Ishikawa (cell line): ENCODE data around the gene CPED1.

Experiments used
- CEBPB ChIP-seq: IDR thresholded peaks from 2 replicates; pipeline ENCODE4 v1.6.1; 2012
- CREB1 ChIP-seq: IDR thresholded peaks from 2 replicates; pipeline ENCODE4 v1.6.1; 2012; ENCODE audit warnings: low read depth
- EGR1 ChIP-seq: IDR thresholded peaks from 2 replicates; pipeline ENCODE4 v1.6.1; 2012
- EP300 ChIP-seq: IDR thresholded peaks from 2 replicates; pipeline ENCODE4 v1.6.1; 2012; ENCODE audit warnings: borderline replicate concordance
- FOXM1 ChIP-seq: IDR thresholded peaks from 2 replicates; pipeline ENCODE4 v1.6.1; 2012; ENCODE audit warnings: low read depth, borderline replicate concordance
- NFIC ChIP-seq: IDR thresholded peaks from 2 replicates; pipeline ENCODE4 v1.6.1; 2012
- RAD21 ChIP-seq: IDR thresholded peaks from 2 replicates; pipeline ENCODE4 v1.6.1; 2012; ENCODE audit warnings: low read depth
- REST ChIP-seq: IDR thresholded peaks from 2 replicates; pipeline ENCODE4 v1.6.1; 2012; ENCODE audit warnings: low read depth, mild to moderate bottlenecking
- TAF1 ChIP-seq: IDR thresholded peaks from 2 replicates; pipeline ENCODE4 v1.6.1; 2012; ENCODE audit warnings: low read depth, mild to moderate bottlenecking
- TCF12 ChIP-seq: IDR thresholded peaks from 2 replicates; pipeline ENCODE4 v1.6.1; 2012; ENCODE audit warnings: low read depth
- TEAD4 ChIP-seq: IDR thresholded peaks from 2 replicates; pipeline ENCODE4 v1.6.1; 2012
- YY1 ChIP-seq: IDR thresholded peaks from 2 replicates; pipeline ENCODE4 v1.6.1; 2012; ENCODE audit warnings: low read depth
- ZBTB7A ChIP-seq: IDR thresholded peaks from 2 replicates; pipeline ENCODE4 v1.6.1; 2012; ENCODE audit warnings: low read depth
- TF ChIP-seq, protein P1 (sequence below): IDR thresholded peaks from 2 replicates; pipeline ENCODE4 v1.6.1; 2012
- TF ChIP-seq, protein P2 (sequence below): IDR thresholded peaks from 2 replicates; pipeline ENCODE4 v1.6.1; 2012

Gene CPED1

DNA sequence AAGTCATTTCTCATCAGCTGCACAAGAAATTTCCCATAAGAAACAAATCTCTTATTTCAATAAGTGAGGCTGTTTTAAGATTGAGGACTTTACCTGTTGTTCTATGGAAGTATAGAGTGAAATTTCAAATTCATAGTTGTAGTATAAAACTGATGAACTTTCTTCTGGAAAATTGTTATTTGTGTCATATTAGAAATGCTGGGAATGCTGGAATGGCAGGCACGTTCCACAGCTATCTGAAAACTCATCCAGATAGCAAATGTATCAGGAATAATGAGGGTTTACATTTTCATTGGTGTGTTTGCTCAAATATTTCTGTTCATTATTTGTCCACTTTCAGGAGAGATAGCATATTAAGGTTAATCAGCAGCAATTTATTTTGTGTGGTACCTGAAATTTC lies 40.8 kb downstream of the CPED1 start:
- TF ChIP-seq TCF12 = no peak
- TF ChIP-seq EGR1 = no peak
- TF ChIP-seq CREB1 = no peak

DNA sequence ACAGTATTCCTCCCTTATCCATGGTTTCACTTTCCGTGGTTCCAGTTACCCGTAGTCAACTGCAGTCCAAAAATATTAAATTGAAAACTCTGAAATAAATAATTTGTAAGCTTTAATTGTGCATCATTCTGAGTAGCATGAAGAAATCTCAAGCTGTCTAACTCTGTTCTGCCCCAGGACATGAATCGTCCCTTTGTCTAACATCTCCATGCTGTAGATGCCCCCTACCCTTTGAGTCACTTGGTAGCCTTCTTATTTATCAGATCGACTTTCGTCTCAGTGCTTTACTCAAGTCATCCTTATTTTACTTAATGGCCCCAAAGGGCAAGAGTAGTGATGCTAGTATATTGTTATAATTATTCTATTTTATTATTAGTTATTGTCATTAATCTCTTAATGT lies 41.8 kb downstream of the CPED1 start:
- TF ChIP-seq EGR1 (no peak), ZBTB7A (no peak), CEBPB (no peak), RAD21 (no peak), EP300 (no peak), TAF1 (no peak), YY1 (no peak), NFIC (no peak), REST (no peak), TEAD4 (no peak), CREB1 (no peak), FOXM1 (no peak), TCF12 (no peak)
- TF ChIP-seq, protein P1, sequence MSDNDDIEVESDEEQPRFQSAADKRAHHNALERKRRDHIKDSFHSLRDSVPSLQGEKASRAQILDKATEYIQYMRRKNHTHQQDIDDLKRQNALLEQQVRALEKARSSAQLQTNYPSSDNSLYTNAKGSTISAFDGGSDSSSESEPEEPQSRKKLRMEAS = no peak
- TF ChIP-seq, protein P2, sequence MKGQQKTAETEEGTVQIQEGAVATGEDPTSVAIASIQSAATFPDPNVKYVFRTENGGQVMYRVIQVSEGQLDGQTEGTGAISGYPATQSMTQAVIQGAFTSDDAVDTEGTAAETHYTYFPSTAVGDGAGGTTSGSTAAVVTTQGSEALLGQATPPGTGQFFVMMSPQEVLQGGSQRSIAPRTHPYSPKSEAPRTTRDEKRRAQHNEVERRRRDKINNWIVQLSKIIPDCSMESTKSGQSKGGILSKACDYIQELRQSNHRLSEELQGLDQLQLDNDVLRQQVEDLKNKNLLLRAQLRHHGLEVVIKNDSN = no peak

DNA sequence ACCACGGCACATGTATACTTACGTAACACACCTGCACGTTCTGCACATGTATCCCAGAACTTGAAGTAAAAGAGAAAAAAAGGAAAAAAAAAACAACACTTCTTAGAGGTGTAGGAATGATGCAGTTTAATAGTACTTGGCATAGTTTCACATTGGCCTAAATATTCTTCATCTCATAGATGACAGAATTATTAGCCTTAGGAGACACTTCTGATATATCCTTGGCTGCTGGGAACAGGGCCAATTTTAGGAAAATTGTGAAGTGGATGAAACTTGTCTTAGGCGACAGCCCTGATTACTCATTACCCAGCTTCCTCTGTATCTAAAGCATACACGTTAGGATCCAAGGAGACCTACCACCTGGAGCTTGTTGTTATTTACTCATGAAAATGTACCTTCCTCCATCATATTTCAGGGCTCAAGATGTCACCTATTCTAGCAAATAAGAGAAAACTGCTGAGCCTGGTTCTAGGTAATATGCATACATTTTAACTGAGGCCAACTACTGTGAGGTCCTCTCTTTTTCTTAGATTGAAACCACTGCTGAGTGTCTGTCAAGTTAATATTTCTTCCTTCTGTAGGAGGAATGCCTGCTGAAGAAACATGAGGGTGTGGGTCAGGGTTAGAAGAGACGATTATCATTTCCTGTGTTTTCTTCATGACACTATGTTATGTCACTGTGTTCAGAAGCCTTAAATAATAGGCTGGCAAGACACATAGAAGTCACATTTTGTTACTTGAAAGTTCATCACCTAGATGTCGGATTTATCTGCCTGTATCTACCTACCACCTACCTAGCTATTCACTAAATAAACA lies 44.3 kb downstream of the CPED1 start:
- no peak for TF ChIP-seq YY1
- TF ChIP-seq TAF1 = no peak
- no peak for TF ChIP-seq TCF12
- no peak for TF ChIP-seq FOXM1
- TF ChIP-seq ZBTB7A = no peak
- TF ChIP-seq TEAD4 = no peak

GRCh38 chr7:121034929-121035328 lies 46.4 kb downstream of the CPED1 start:
- TF ChIP-seq TAF1 (no peak), EGR1 (no peak)

DNA sequence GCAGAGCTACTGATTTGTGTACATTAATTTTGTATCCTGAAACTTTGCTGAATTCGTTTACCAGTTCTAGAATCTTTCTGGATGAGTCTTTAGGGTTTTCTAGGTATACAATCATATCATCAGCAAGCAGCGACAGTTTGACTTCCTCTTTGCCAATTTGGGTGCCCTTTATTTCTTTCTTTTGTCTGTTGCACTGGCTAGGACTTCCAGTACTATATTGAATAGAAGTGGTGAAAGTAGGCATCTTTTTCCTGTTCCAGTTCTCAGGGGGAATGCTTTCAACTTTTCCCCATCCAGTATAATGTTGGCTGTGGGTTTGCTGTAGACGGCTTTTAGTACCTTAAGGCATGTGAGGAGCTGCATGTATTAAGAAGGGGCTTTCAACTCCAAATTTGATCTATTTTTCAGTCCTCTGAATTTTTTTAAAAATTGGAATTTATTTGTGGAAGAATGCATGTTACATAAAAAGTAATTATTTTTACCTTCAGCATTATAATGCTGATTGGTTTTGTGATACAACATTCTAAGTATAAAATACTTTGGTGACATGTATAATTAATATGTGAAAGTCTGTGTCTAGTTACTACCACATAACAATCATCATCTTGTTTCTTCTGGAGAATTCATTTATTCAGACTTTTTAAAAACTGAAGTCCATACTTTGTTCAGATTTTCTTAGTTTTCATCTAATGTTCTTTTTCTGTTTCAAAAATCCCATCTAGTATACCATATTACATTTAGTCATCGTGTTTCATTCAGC lies 49.6 kb downstream of the CPED1 start:
- TF ChIP-seq ZBTB7A (no peak), CREB1 (no peak), FOXM1 (no peak), TAF1 (no peak)

- TF ChIP-seq EGR1 (no peak), TCF12 (no peak), FOXM1 (no peak), ZBTB7A (no peak), CREB1 (no peak), NFIC (no peak)
These were observed 50.4 kb downstream of the CPED1 start for GRCh38 chr7:121038717-121039509.

- TF ChIP-seq CEBPB (no peak), EP300 (no peak), REST (no peak), YY1 (no peak), NFIC (no peak), TEAD4 (no peak), EGR1 (no peak), RAD21 (no peak)
These were observed 51.0 kb downstream of the CPED1 start for GRCh38 chr7:121039510-121039822.
